ENCODE measurements around the gene SESTD1. TPM values are rescaled to one million over a fixed set of nuclear protein-coding genes. Genes with fewer than 3 reads are reported as not detected.

SESTD1 gene
- total and polyA plus RNA-seq, 2 of the 13 experiments (the other 11 are each of a cell fraction or from before 2014, with no cell fraction given), result 74.4 to 101 TPM

DNA sequence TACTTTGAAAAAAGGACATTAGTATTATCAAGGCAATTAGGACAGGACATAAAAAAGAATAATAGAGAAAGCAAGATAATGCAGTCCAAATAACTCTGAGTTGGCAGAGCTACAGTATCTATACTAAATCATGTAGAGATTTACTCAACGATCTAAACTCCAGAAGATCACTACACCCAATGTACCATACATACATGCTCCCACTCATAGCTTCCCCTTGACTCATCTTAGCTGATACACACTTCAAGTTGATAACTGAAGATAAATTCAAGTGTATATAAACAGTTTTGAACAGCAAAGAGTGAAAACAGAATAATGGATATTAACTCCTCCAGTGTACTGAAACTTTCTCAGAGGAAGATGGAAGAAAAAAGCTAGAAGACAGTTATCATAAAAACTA is 78.5 kb downstream of the SESTD1 start:
- no peaks in the 10 kb centered on the region for H3K27me3 ChIP-seq (ENCODE audit: control insufficient read depth in 1 of 2, insufficient read depth in 2 of 2, low read length in 2 of 2)
- peaks cover 30% of the 10 kb centered on the region for H3K4me1 ChIP-seq (ENCODE audit: insufficient read depth, low read length)
- intact Hi-C loops (cut with micrococcal nuclease; ENCODE audit: unreplicated experiment) (no loop called here), in situ Hi-C loops (cut with HindIII; ENCODE audit: extremely low pct_ligation_motif_present, low pct_unique_long_range_greater_than_20kb) (no loop called here)
- H4K20me1 ChIP-seq (ENCODE audit: insufficient read depth, low read length), result peaks cover 64% of the 10 kb centered on the region
- peaks cover 23% of the 10 kb centered on the region for H3K9me3 ChIP-seq (ENCODE audit: low read length)
- TF ChIP-seq PRPF4 (IDR thresholded peaks at IDR 0.05; ENCODE audit: low read depth, low read length, poor library complexity, severe bottlenecking), result no peak
- TF ChIP-seq ARHGAP35 (CRISPR knock-in tag; IDR thresholded peaks at IDR 0.05; ENCODE audit: borderline replicate concordance), result no peak
- TF ChIP-seq GABPB1 (CRISPR knock-in tag; IDR thresholded peaks at IDR 0.05), result no peak
- no peak for TF ChIP-seq POLR2G (IDR thresholded peaks at IDR 0.05; ENCODE audit: low read depth, low read length)
- TF ChIP-seq ELF1 (CRISPR knock-in tag; IDR thresholded peaks at IDR 0.05), result no peak
- TF ChIP-seq CHCHD3 (CRISPR knock-in tag; IDR thresholded peaks at IDR 0.05), result no peak
- DNase-seq (ENCODE audit: low spot score) (no peak), ATAC-seq (no peak), FAIRE-seq (no peak)
- ChIA-PET CTCF (ENCODE audit: low intra/inter-chr PET ratio, low total read pairs) (no interaction called here), POLR2A (no interaction called here)
- H3K4me2 ChIP-seq (ENCODE audit: low read depth, low read length), result no peak overlapping the region
- 86% methylated on average over 1 of the region's 1 CpG for WGBS (ENCODE audit: low lambda C conversion rate)
- no peak overlapping the region for H2AFZ ChIP-seq (ENCODE audit: low read length)
- H3K79me2 ChIP-seq (ENCODE audit: insufficient read depth, low read length), result peaks cover 71% of the 10 kb centered on the region
- H3K4me3 ChIP-seq (replicated peaks in 1 of 3; ENCODE audit: insufficient read depth in 1 of 3, low read depth in 2 of 3, low read length in 3 of 3), result no peak overlapping the region
- no peak overlapping the region for H3K9ac ChIP-seq (ENCODE audit: insufficient read depth, low read depth, low read length)
- H3K27ac ChIP-seq (ENCODE audit: extremely low read length, insufficient read depth, low read length), result no peak overlapping the region
- peaks cover 3 to 34% of the 10 kb centered on the region in 2 experiments; a peak in 3 of 5 replicates for H3K36me3 ChIP-seq (replicated peaks in 1 of 2; ENCODE audit: control insufficient read depth in 1 of 2, insufficient read depth in 2 of 2, low read length in 2 of 2)
- BruUV-seq (replicated peaks), result no TSS peak

DNA sequence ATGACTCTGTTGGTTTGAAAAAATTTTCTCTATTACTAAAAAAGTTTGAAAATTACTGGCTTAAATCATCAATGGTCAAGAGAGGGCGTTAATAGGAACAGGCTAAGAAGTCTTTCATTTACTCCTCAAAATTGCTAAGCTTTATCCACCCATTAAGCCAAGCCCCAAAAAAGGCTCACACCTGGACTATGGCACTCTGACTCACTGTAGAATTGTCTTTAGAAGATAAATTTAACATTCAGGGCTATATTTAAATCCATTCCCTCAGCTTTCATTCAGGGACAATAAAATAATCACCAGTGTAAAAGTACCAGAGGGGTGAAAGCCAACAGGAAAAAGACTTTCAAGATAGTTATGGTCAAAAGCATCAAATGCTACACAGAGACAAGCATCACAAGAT is 80.0 kb downstream of the SESTD1 start:
- POLR2A ChIA-PET, result no interaction called here
- in situ Hi-C loops (cut with HindIII; ENCODE audit: extremely low pct_ligation_motif_present, low pct_unique_long_range_greater_than_20kb), result no loop called here
- DNase-seq (ENCODE audit: low spot score) (no peak), FAIRE-seq (no peak), ATAC-seq (no peak)
- H3K27me3 ChIP-seq (ENCODE audit: control insufficient read depth in 1 of 2, insufficient read depth in 2 of 2, low read length in 2 of 2), result no peaks in the 10 kb centered on the region
- H3K9ac ChIP-seq (ENCODE audit: insufficient read depth, low read depth, low read length), result no peak overlapping the region
- H3K27ac ChIP-seq (ENCODE audit: extremely low read length, insufficient read depth, low read length), result no peak overlapping the region
- H3K9me3 ChIP-seq (ENCODE audit: low read length), result peaks cover 13% of the 10 kb centered on the region; the same call in 1 of the 2 replicates
- intact Hi-C loops (cut with micrococcal nuclease; ENCODE audit: unreplicated experiment), result no loop called here
- H3K4me2 ChIP-seq (ENCODE audit: low read depth, low read length), result no peak overlapping the region
- WGBS (ENCODE audit: low lambda C conversion rate), result 93% methylated on average over 1 of the region's 1 CpG
- H3K4me1 ChIP-seq (ENCODE audit: insufficient read depth, low read length), result peaks cover 42% of the 10 kb centered on the region
- H2AFZ ChIP-seq (ENCODE audit: low read length), result no peak overlapping the region
- peaks cover 64% of the 10 kb centered on the region for H4K20me1 ChIP-seq (ENCODE audit: insufficient read depth, low read length)
- H3K36me3 ChIP-seq (replicated peaks in 1 of 2; ENCODE audit: control insufficient read depth in 1 of 2, insufficient read depth in 2 of 2, low read length in 2 of 2), result peaks cover 4 to 38% of the 10 kb centered on the region in 2 experiments
- BruUV-seq (replicated peaks), result no TSS peak
- H3K79me2 ChIP-seq (ENCODE audit: insufficient read depth, low read length), result peaks cover 62% of the 10 kb centered on the region
- no peak overlapping the region for H3K4me3 ChIP-seq (replicated peaks in 1 of 3; ENCODE audit: insufficient read depth in 1 of 3, low read depth in 2 of 3, low read length in 3 of 3)
- CTCF ChIA-PET (ENCODE audit: low intra/inter-chr PET ratio, low total read pairs), result no interaction called here
- TF ChIP-seq GATA4 (IDR thresholded peaks at IDR 0.05; ENCODE audit: borderline replicate concordance, low read depth), result no peak
- TF ChIP-seq ZNF44 (CRISPR knock-in tag; IDR thresholded peaks at IDR 0.05), result no peak
- TF ChIP-seq, protein P1, sequence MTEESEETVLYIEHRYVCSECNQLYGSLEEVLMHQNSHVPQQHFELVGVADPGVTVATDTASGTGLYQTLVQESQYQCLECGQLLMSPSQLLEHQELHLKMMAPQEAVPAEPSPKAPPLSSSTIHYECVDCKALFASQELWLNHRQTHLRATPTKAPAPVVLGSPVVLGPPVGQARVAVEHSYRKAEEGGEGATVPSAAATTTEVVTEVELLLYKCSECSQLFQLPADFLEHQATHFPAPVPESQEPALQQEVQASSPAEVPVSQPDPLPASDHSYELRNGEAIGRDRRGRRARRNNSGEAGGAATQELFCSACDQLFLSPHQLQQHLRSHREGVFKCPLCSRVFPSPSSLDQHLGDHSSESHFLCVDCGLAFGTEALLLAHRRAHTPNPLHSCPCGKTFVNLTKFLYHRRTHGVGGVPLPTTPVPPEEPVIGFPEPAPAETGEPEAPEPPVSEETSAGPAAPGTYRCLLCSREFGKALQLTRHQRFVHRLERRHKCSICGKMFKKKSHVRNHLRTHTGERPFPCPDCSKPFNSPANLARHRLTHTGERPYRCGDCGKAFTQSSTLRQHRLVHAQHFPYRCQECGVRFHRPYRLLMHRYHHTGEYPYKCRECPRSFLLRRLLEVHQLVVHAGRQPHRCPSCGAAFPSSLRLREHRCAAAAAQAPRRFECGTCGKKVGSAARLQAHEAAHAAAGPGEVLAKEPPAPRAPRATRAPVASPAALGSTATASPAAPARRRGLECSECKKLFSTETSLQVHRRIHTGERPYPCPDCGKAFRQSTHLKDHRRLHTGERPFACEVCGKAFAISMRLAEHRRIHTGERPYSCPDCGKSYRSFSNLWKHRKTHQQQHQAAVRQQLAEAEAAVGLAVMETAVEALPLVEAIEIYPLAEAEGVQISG (CRISPR knock-in tag; IDR thresholded peaks at IDR 0.05), result no peak
- no peak for TF ChIP-seq KLF9 (CRISPR knock-in tag; IDR thresholded peaks at IDR 0.05; ENCODE audit: low read depth)
- TF ChIP-seq ZNF766 (CRISPR knock-in tag; IDR thresholded peaks at IDR 0.05; ENCODE audit: borderline replicate concordance), result no peak
- TF ChIP-seq, protein P2, sequence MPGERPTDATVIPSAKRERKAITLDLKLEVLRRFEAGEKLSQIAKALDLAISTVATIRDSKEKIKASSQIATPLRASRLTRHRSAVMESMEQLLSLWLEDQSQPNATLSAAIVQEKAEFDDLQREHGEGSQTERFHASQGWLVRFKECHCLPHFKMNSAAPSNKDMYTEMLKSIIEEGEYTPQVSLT (CRISPR knock-in tag; IDR thresholded peaks at IDR 0.05; ENCODE audit: borderline replicate concordance, low read depth), result no peak
- no peak for TF ChIP-seq NR2F2 (IDR thresholded peaks at IDR 0.05; ENCODE audit: borderline replicate concordance, low read depth)
- no peak for TF ChIP-seq RCOR2 (CRISPR knock-in tag; IDR thresholded peaks at IDR 0.05)
- no peak for TF ChIP-seq XBP1 (CRISPR knock-in tag; IDR thresholded peaks at IDR 0.05)
- TF ChIP-seq NCOA2 (CRISPR knock-in tag; IDR thresholded peaks at IDR 0.05), result no peak
- TF ChIP-seq, protein P3, sequence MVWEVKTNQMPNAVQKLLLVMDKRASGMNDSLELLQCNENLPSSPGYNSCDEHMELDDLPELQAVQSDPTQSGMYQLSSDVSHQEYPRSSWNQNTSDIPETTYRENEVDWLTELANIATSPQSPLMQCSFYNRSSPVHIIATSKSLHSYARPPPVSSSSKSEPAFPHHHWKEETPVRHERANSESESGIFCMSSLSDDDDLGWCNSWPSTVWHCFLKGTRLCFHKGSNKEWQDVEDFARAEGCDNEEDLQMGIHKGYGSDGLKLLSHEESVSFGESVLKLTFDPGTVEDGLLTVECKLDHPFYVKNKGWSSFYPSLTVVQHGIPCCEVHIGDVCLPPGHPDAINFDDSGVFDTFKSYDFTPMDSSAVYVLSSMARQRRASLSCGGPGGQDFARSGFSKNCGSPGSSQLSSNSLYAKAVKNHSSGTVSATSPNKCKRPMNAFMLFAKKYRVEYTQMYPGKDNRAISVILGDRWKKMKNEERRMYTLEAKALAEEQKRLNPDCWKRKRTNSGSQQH (CRISPR knock-in tag; IDR thresholded peaks at IDR 0.05; ENCODE audit: low read depth), result no peak

All from HepG2 (cell line).